HepG2 (cell line): ENCODE results near the gene EBF3. TPM values are rescaled to one million over a fixed set of nuclear protein-coding genes. Genes with fewer than 3 reads are reported as not detected.

Experiments
- ATAC-seq: fragments of 200-7000 bp; cut with Tn5 transposase; 3 replicates; pipeline ENCODE4 v1.9.1; 2020; ENCODE audit warnings: mild to moderate bottlenecking, moderate library complexity
- BruUV-seq: library from RNA; stranded (reverse); fragments of 400-500 nt; replicated peaks from 2 replicates; lab custom pipeline; 2021; lab: Mats Ljungman, UMichigan
- CTCF ChIA-PET: fragments of 300-600 bp; formaldehyde crosslinking; extraction: SDS; loops from one replicate; lab custom pipeline; 2021; ENCODE audit warnings: low total read pairs, inconsistent platforms, low intra/inter-chr PET ratio; lab: Yijun Ruan, JAX
- POLR2A ChIA-PET: fragments of 350-600 bp; sonication (Branson Sonifier 250); formaldehyde crosslinking; loops from one replicate; lab custom pipeline; 2020; ENCODE audit warnings: antibody characterized with exemption, inconsistent platforms; lab: Yijun Ruan, JAX
- DNase-seq: peaks from one replicate; pipeline ENCODE4 v3.0.0-alpha.2; 2015; ENCODE audit warnings: low spot score
- FAIRE-seq: peaks from 3 replicates; lab custom pipeline; 2011; peaks lifted over from hg19 to GRCh38; lab: Jason Lieb, UNC
- H2AFZ ChIP-seq: one replicate; pipeline ENCODE4 v1.6.1; 2011; ENCODE audit warnings: low read length, inconsistent platforms
- H3K27ac ChIP-seq: fragments of 300-600 bp; 3 replicates; pipeline ENCODE4 v1.8.0; 2011; ENCODE audit warnings: mixed run types, mild to moderate bottlenecking, mixed read lengths, low read length, inconsistent platforms; ENCODE audit not compliant: insufficient read depth; ENCODE audit errors: extremely low read length
- H3K27me3 ChIP-seq, 2 experiments: fragments of 200-600 bp in 1 of 2; 2 replicates in 1 of 2; 3 replicates in 1 of 2; pipeline versions ENCODE4 v1.6.0 to v1.8.0; 2011; ENCODE audit warnings: low read length in 2 of 2, mild to moderate bottlenecking in 2 of 2, moderate library complexity in 2 of 2, inconsistent platforms in 1 of 2; ENCODE audit not compliant: insufficient read depth in 2 of 2, control insufficient read depth in 1 of 2
- H3K36me3 ChIP-seq, 2 experiments: fragments of 200-600 bp in 1 of 2; replicated peaks in 1 of 2; 2 replicates in 1 of 2; 3 replicates in 1 of 2; pipeline versions ENCODE4 v1.5.1 to v1.8.0; 2011; ENCODE audit warnings: low read length in 2 of 2, inconsistent platforms in 1 of 2; ENCODE audit not compliant: insufficient read depth in 2 of 2, control insufficient read depth in 1 of 2
- H3K4me1 ChIP-seq: 2 replicates; pipeline ENCODE4 v1.5.1; 2012; ENCODE audit warnings: low read length, inconsistent platforms; ENCODE audit not compliant: insufficient read depth
- H3K4me2 ChIP-seq: 2 replicates; pipeline ENCODE4 v1.6.0; 2011; ENCODE audit warnings: low read depth, low read length, inconsistent platforms
- H3K4me3 ChIP-seq, 3 experiments: fragments of 200-600 bp in 1 of 3; sonication (generic), shearing (Covaris generic) in 1 of 3; replicated peaks in 1 of 3; 2 replicates each; pipeline ENCODE4 v1.5.1; 2011 to 2016; ENCODE audit warnings: low read length in 3 of 3, inconsistent platforms in 2 of 3, low read depth in 2 of 3, mild to moderate bottlenecking in 2 of 3, control low read depth in 1 of 3, mixed read lengths in 1 of 3; ENCODE audit not compliant: insufficient read depth in 1 of 3
- H3K79me2 ChIP-seq: one replicate; pipeline ENCODE4 v1.6.1; 2011; ENCODE audit warnings: low read length, inconsistent platforms; ENCODE audit not compliant: insufficient read depth
- H3K9ac ChIP-seq: 2 replicates; pipeline ENCODE4 v1.6.0; 2011; ENCODE audit warnings: mild to moderate bottlenecking, low read depth, low read length, inconsistent platforms; ENCODE audit not compliant: insufficient read depth
- H3K9me3 ChIP-seq: 2 replicates; pipeline ENCODE4 v1.5.1; 2012; ENCODE audit warnings: mild to moderate bottlenecking, low read length
- H4K20me1 ChIP-seq: 2 replicates; pipeline ENCODE4 v1.6.0; 2011; ENCODE audit warnings: inconsistent platforms, mild to moderate bottlenecking, low read length, moderate library complexity; ENCODE audit not compliant: insufficient read depth
- ATAD3A ChIP-seq: sonication (generic); formaldehyde crosslinking; IDR thresholded peaks from 2 replicates; pipeline ENCODE4 v1.4.0; 2020; ENCODE audit warnings: missing genetic modification reagents
- HOXA5 ChIP-seq: sonication (generic); formaldehyde crosslinking; IDR thresholded peaks from 2 replicates; pipeline ENCODE4 v1.4.0; 2020; ENCODE audit warnings: missing genetic modification reagents
- JUNB ChIP-seq: sonication (generic); formaldehyde crosslinking; IDR thresholded peaks from 2 replicates; pipeline ENCODE4 v1.8.0; 2022; ENCODE audit warnings: missing genetic modification reagents, mild to moderate bottlenecking, borderline replicate concordance
- ZNF432 ChIP-seq: sonication (generic); formaldehyde crosslinking; IDR thresholded peaks from 2 replicates; pipeline ENCODE4 v1.5.0; 2020; ENCODE audit warnings: missing genetic modification reagents, mild to moderate bottlenecking, borderline replicate concordance
- WGBS: methylation state at CpG from one replicate; pipeline ENCODE4 v1.1.6; 2017; ENCODE audit warnings: low lambda C conversion rate; 5-methylcytosine and 5-hydroxymethylcytosine counted together
- in situ Hi-C: cut with HindIII; loops from 2 replicates; pipeline ENCODE4 v1.10.0; 2017; ENCODE audit warnings: low pct_unique_long_range_greater_than_20kb; ENCODE audit not compliant: extremely low pct_ligation_motif_present
- intact Hi-C: fragments of 100-400 bp; cut with micrococcal nuclease; formaldehyde crosslinking; loops from one replicate; pipeline ENCODE4 v1.10.0; 2022; ENCODE audit not compliant: unreplicated experiment
- polyA plus RNA-seq, 8 experiments: library from polyadenylated mRNA; depleted of rRNA in 3 of 8; stranded (reverse) in 7 of 8; unstranded in 1 of 8; fragments of >200 nt; fragmentation: Illumina TruSeq in 4 of 8; extraction: Trizol in 4 of 8; gene quantifications; 2 replicates each; pipeline versions ENCODE4 v1.2.1 to v1.2.3, GENCODE V29; 2011 to 2016; ENCODE audit warnings: low read depth in 4 of 8, missing spikeins in 1 of 8, mixed read lengths in 1 of 8; ENCODE audit not compliant: insufficient read depth in 1 of 8
- total RNA-seq, 5 experiments: library from RNA; depleted of rRNA; stranded (reverse); fragments of >200 nt; fragmentation: Illumina TruSeq; extraction: Trizol; gene quantifications; 2 replicates each; pipeline ENCODE4 v1.2.3, GENCODE V29; 2016; ENCODE audit warnings: low read depth in 1 of 5
- TF ChIP-seq, protein P1 (sequence below): sonication (generic); formaldehyde crosslinking; conservative IDR thresholded peaks from 2 replicates; pipeline ENCODE4 v1.8.0; 2022; ENCODE audit warnings: low read depth, missing genetic modification reagents

EBF3 gene
- total and polyA plus RNA-seq, 2 of the 13 experiments (the other 11 are each of a cell fraction or from before 2014, with no cell fraction given): not detected

DNA sequence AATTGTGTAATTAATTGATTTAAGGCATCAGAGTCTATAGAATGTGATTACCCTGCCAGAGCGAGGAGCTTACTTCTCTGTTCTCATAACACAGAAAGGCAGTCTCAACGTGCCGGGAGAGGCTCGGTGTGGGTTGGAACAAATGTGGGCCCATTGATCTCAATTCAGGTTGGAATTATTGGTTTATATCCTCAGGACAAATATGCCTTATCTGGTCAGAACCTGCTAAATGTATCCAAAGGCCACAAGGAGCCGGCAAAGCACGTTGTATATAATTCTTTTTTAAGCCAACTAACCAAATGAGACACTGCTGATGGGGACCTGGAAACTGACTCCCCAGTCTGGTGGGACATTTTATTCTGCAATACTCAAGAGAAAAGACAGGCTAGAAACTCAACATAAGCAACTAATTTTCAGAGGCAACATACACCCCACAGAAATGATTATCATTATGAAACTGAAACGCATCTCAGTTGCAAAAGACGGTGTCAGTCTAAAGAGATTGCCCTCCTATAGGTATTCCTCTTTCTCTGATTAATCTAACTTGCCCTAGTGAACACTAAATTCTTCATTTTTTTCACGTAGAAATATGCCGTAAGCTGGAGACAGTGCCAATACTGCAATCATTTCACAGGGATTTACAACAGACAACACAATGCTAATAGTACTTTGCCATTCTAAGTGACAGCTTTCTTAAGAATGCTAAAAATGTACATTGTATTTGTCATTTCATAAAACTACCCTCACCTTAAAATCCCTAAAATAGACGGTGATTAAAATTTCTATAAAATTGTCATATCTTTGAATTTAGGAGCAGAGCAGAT is 9.4 kb downstream of the EBF3 start:
- H3K79me2 ChIP-seq: no peaks in the 10 kb centered on the region
- DNase-seq: no peak
- intact Hi-C loops (no loop called here), in situ Hi-C loops (loop anchor here (25.0 kb wide), 1 partner anchor 1692 kb away; no protein-coding TSS in a partner anchor)
- no peak overlapping the region for H3K27ac ChIP-seq
- no peak overlapping the region for H3K9ac ChIP-seq
- TF ChIP-seq JUNB (CRISPR knock-in tag) (no peak), HOXA5 (CRISPR knock-in tag) (no peak), ATAD3A (CRISPR knock-in tag) (no peak), ZNF432 (CRISPR knock-in tag) (no peak)
- TF ChIP-seq, protein P1, sequence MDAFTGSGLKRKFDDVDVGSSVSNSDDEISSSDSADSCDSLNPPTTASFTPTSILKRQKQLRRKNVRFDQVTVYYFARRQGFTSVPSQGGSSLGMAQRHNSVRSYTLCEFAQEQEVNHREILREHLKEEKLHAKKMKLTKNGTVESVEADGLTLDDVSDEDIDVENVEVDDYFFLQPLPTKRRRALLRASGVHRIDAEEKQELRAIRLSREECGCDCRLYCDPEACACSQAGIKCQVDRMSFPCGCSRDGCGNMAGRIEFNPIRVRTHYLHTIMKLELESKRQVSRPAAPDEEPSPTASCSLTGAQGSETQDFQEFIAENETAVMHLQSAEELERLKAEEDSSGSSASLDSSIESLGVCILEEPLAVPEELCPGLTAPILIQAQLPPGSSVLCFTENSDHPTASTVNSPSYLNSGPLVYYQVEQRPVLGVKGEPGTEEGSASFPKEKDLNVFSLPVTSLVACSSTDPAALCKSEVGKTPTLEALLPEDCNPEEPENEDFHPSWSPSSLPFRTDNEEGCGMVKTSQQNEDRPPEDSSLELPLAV (CRISPR knock-in tag): no peak
- BruUV-seq: no TSS peak
- H3K4me3 ChIP-seq: no peak overlapping the region
- H3K4me1 ChIP-seq: peaks cover 13% of the 10 kb centered on the region
- no peak overlapping the region for H2AFZ ChIP-seq
- WGBS: 52% methylated on average over 11 of the region's 11 CpGs
- FAIRE-seq: no peak
- H3K36me3 ChIP-seq: no peaks in the 10 kb centered on the region
- H3K27me3 ChIP-seq: peaks cover 1 to 21% of the 10 kb centered on the region in 2 experiments; a peak in 3 of 5 replicates
- H4K20me1 ChIP-seq: no peaks in the 10 kb centered on the region
- ChIA-PET CTCF (no interaction called here), POLR2A (no interaction called here)
- H3K9me3 ChIP-seq: no peaks in the 10 kb centered on the region
- H3K4me2 ChIP-seq: no peak overlapping the region
- no peak for ATAC-seq
